ENCODE results near the gene LRMDA. TPM values are rescaled to one million over a fixed set of nuclear protein-coding genes. Genes with fewer than 3 reads are reported as not detected.
"Not testable (repeated sequence)": the region's sequence is repeated elsewhere in the genome, so short reads cannot be mapped to it uniquely, and the experiment has no call there.

The LRMDA gene
- polyA plus RNA-seq, 1 donor from 2014 or later, result not detected

GRCh38 chr10:76523791-76524351 lies 1092.4 kb downstream of the LRMDA start:
- Mint-ChIP-seq H3K36me3 (no peaks in the 10 kb centered on the region), H3K27me3 (no peaks in the 10 kb centered on the region), H3K9me3 (peaks cover 0 to 4% (median 0%) of the 10 kb centered on the region in 3 donors), H3K4me1 (no peaks in the 10 kb centered on the region), H3K27ac (no peak overlapping the region), H3K4me3 (no peak overlapping the region)

DNA sequence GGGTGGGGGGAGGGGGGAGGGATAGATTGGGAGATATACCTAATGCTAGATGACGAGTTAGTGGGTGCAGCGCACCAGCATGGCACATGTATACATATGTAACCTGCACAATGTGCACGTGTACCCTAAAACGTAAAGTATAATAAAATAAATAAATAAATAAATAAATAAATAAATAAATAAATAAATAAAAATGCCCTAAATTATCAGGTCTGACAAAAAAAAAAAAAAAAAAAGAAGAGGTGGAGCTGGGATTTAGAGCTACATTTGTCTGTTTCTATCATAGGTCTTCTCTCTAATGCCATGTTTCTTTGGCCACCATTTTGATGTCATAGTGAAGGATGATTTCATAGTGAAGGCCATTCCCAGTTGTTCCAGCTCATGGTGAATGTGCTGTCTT lies 1095.4 kb downstream of the LRMDA start:
- H3K9me3 Mint-ChIP-seq, result peaks cover 0 to 10% (median 2%) of the 10 kb centered on the region in 3 donors
- H3K27me3 Mint-ChIP-seq, H3K36me3 Mint-ChIP-seq, H3K4me3 Mint-ChIP-seq, H3K27ac Mint-ChIP-seq, H3K4me1 Mint-ChIP-seq: not testable (repeated sequence)

GRCh38 chr10:76540331-76540730 lies 1108.9 kb downstream of the LRMDA start:
- no peaks in the 10 kb centered on the region for H3K27me3 Mint-ChIP-seq
- H3K4me1 Mint-ChIP-seq, result no peaks in the 10 kb centered on the region
- no peak overlapping the region for H3K4me3 Mint-ChIP-seq
- no peak overlapping the region for H3K27ac Mint-ChIP-seq
- no peaks in the 10 kb centered on the region for H3K36me3 Mint-ChIP-seq
- peaks cover 0 to 2% (median 0%) of the 10 kb centered on the region in 3 donors for H3K9me3 Mint-ChIP-seq

DNA sequence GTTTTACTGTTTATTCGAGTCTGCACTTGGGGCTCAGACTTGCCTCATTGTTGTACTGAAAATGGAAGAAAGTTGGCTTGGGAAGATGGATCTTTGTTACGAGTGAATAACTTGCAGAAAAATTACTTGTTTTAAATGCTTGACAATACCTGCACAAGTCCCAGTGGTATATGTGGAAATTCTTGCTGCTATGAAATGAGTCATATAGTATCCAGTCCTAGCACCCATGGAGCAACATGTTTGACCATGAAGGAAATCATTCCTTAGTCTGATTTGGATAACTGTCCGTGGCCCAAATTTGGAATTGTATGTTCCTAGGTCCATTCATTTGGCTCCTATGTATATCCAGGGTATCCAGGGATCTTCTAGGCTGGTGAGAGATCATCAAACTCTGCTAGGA lies 1109.4 kb downstream of the LRMDA start:
- Mint-ChIP-seq H3K9me3 (peaks cover 0 to 2% (median 0%) of the 10 kb centered on the region in 3 donors), H3K27ac (no peak overlapping the region), H3K36me3 (no peaks in the 10 kb centered on the region), H3K4me3 (no peak overlapping the region), H3K4me1 (no peaks in the 10 kb centered on the region), H3K27me3 (no peaks in the 10 kb centered on the region)

GRCh38 chr10:76541852-76542251 lies 1110.4 kb downstream of the LRMDA start:
- Mint-ChIP-seq H3K36me3 (no peaks in the 10 kb centered on the region), H3K27ac (no peak overlapping the region), H3K9me3 (peaks cover 0 to 2% (median 0%) of the 10 kb centered on the region in 3 donors), H3K27me3 (no peaks in the 10 kb centered on the region), H3K4me1 (no peaks in the 10 kb centered on the region), H3K4me3 (no peak overlapping the region)

- Mint-ChIP-seq H3K36me3 (no peaks in the 10 kb centered on the region), H3K4me3 (no peak overlapping the region), H3K27me3 (no peaks in the 10 kb centered on the region)
Observed at GRCh38 chr10:76542307-76542930, 1111.0 kb downstream of the LRMDA start.

GRCh38 chr10:76543655-76544054 lies 1112.2 kb downstream of the LRMDA start:
- H3K36me3 Mint-ChIP-seq, result no peaks in the 10 kb centered on the region
- H3K27ac Mint-ChIP-seq, result no peak overlapping the region
- H3K4me3 Mint-ChIP-seq, result no peak overlapping the region
- H3K27me3 Mint-ChIP-seq, result no peaks in the 10 kb centered on the region
- H3K9me3 Mint-ChIP-seq, result no peaks in the 10 kb centered on the region
- no peaks in the 10 kb centered on the region for H3K4me1 Mint-ChIP-seq

More at GRCh38 chr10:76542307-76542930, 1111.0 kb downstream of the LRMDA start:
- Mint-ChIP-seq H3K27ac (no peak overlapping the region), H3K4me1 (no peaks in the 10 kb centered on the region), H3K9me3 (peaks cover 0 to 2% (median 0%) of the 10 kb centered on the region in 3 donors)

DNA sequence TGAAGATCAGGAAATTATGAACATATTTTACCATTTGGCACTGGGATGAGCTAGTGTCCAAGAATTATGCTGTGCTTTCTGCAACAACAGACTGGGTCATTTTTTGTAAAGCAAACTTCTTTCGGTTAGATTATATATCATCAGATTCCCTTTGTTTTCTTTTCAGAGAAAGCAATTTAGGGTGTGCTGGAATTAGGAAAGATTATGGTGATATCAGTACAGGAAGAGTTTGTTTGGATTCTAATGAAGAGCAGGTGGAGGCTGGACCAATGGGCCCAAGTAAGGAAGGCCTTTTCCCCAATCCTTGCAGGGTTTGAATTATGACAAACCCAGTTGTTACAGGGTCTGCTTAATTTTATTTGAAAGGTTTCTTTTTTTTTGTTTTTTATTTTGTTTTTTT lies 1113.4 kb downstream of the LRMDA start:
- no peaks in the 10 kb centered on the region for H3K27me3 Mint-ChIP-seq
- no peak overlapping the region for H3K27ac Mint-ChIP-seq
- H3K36me3 Mint-ChIP-seq, result no peaks in the 10 kb centered on the region
- H3K4me1 Mint-ChIP-seq, result no peaks in the 10 kb centered on the region
- no peak overlapping the region for H3K4me3 Mint-ChIP-seq
- no peaks in the 10 kb centered on the region for H3K9me3 Mint-ChIP-seq

DNA sequence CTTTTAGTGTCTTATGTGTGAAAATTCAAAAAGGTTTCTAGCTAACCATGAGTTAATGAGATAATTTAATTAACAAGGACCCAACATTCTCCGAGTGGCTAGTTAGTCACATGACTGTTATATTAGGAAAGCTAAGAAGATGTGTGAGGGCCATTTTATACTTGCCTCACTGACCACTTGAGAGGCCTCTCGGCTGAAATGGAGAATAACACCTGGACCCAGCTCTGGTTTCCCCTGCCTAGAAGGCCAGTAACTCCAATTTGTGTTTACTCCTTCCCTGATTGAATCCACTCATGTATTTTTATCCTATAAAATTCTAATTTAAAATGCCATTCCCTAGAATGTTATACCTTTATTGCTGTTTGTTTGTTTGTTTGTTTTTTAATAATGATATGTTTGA lies 1115.0 kb downstream of the LRMDA start:
- H3K27ac Mint-ChIP-seq, result no peak overlapping the region

DNA sequence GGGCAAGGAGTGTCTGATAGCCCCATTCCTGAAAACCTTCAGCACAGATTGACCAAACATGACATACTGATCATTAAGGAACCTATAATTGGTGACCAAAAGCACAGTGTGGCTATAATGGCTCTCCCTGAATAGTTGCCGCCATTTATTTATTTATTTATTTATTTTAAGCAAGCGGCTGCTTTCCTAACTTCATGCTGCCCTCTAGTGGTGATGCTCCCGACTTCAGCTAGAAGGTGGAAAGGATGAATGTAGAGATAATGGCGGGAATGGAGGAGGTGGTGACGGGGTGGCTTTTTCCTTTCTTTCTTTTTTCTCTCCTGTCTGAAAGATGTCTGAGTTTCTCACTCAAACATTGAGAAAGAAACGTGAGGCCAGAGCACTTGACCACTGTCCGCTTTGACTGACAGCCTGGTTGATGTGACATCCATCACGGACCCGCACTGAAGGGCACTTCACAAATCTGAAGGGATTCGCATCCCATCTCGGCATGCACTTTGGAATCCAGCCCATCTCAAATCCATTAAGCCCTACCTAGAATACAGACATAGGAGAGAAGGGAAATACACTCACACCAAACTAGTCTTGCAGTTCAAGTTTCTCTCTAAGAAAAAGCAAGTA lies 1116.0 kb downstream of the LRMDA start:
- Mint-ChIP-seq H3K9me3 (peaks cover 0 to 2% (median 0%) of the 10 kb centered on the region in 3 donors), H3K4me3 (no peak overlapping the region), H3K27ac (no peak overlapping the region), H3K4me1 (peaks cover 0 to 2% (median 0%) of the 10 kb centered on the region in 3 donors), H3K27me3 (no peaks in the 10 kb centered on the region), H3K36me3 (no peaks in the 10 kb centered on the region)

More for the DNA sequence above, 1115.0 kb downstream of the LRMDA start:
- H3K9me3 Mint-ChIP-seq, result peaks cover 0 to 2% (median 0%) of the 10 kb centered on the region in 3 donors
- H3K27me3 Mint-ChIP-seq, result no peaks in the 10 kb centered on the region
- peaks cover 0 to 2% (median 0%) of the 10 kb centered on the region in 3 donors for H3K4me1 Mint-ChIP-seq
- no peaks in the 10 kb centered on the region for H3K36me3 Mint-ChIP-seq
- no peak overlapping the region for H3K4me3 Mint-ChIP-seq

DNA sequence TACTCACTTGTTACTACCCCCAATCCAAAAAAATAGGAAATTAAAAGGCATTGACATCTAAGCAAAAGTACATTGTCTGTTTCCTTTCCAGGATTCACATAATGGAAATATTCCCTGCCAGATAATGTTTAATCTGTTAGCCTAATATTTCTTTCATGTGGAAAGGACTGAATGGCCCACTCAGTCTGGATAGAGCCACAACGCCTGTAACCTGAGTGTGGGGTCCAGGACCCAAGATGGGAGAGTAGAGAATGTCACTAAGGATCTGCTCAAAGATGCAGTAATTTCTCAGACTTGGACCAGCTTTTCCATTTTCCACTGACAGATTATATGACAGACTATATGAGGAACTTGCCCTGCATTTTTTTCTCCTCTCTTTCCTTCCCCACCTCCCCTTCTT lies 1117.3 kb downstream of the LRMDA start:
- no peaks in the 10 kb centered on the region for H3K36me3 Mint-ChIP-seq
- H3K4me1 Mint-ChIP-seq, result peaks cover 0 to 2% (median 0%) of the 10 kb centered on the region in 3 donors
- no peak overlapping the region for H3K4me3 Mint-ChIP-seq
- peaks cover 0 to 2% (median 0%) of the 10 kb centered on the region in 3 donors for H3K9me3 Mint-ChIP-seq
- peaks cover 2% of the 10 kb centered on the region for H3K27me3 Mint-ChIP-seq
- H3K27ac Mint-ChIP-seq, result no peak overlapping the region

GRCh38 chr10:76549171-76549570 lies 1117.7 kb downstream of the LRMDA start:
- no peak overlapping the region for H3K27ac Mint-ChIP-seq
- H3K4me1 Mint-ChIP-seq, result peaks cover 0 to 2% (median 0%) of the 10 kb centered on the region in 3 donors
- H3K27me3 Mint-ChIP-seq, result peaks cover 2% of the 10 kb centered on the region
- H3K9me3 Mint-ChIP-seq, result peaks cover 0 to 2% (median 0%) of the 10 kb centered on the region in 3 donors
- H3K36me3 Mint-ChIP-seq, result no peaks in the 10 kb centered on the region
- no peak overlapping the region for H3K4me3 Mint-ChIP-seq

DNA sequence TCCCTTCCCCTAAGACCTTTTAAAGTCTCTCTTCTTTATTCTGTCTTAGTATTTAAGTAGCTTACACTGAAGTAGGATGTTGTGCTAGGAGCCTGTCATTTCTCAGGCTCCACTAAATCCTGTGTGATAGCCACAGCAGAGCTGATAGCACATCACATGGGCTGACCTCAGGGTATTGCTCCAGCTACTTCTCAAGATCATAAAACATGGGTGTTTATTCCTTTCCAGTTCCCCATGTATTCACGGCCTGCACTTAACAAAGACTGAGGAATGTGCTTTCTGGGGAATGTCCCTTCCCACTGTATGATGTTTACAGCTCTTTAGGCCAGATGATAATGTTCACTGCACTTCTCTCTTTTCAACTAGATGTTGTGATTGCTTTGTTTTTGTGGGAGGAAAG lies 1119.4 kb downstream of the LRMDA start:
- Mint-ChIP-seq H3K9me3 (peaks cover 0 to 2% (median 0%) of the 10 kb centered on the region in 3 donors), H3K4me3 (no peak overlapping the region), H3K27me3 (peaks cover 2% of the 10 kb centered on the region), H3K27ac (no peak overlapping the region), H3K4me1 (peaks cover 0 to 2% (median 0%) of the 10 kb centered on the region in 3 donors), H3K36me3 (no peaks in the 10 kb centered on the region)

DNA sequence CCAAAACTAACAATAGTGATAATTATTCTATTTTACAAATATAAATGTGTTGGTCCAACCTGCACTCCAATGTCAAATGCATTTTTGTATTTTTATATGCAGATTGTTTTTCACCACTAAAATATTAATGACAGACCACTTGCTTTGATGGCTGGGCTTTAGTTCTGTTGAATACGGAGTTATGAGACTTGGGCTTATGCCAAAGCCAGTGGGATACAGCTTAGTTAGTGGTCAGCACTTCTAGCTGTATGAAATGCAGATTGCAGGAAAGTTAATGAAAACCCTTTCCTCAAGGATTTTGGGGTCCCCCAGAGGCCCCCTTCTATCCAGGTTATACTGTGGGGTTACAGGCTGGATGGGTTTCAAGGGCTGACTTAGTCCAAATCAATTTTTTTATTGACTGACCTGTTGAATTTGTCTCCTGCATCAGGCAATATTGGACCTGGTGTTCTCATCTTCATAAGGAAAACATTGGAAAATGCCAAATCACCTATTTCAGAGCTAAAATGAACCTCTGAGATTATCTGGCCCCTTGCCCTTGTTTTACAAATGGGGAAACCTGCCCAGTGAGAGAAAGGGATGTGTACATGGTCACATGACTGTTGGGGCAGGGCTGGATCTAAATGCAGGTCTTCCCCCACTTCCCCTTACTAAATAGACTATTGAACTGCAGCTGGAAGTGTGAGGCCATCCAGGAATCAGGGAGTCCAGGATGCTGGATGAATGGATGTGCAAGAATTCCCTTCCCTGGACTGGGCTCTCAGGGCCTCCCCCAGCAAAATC lies 1120.9 kb downstream of the LRMDA start:
- Mint-ChIP-seq H3K4me1 (peaks cover 0 to 2% (median 0%) of the 10 kb centered on the region in 3 donors), H3K4me3 (no peak overlapping the region), H3K9me3 (peaks cover 0 to 2% (median 0%) of the 10 kb centered on the region in 3 donors)

More for the DNA sequence above, 1120.9 kb downstream of the LRMDA start:
- H3K27me3 Mint-ChIP-seq, result peaks cover 2% of the 10 kb centered on the region
- H3K27ac Mint-ChIP-seq, result no peak overlapping the region
- no peaks in the 10 kb centered on the region for H3K36me3 Mint-ChIP-seq

Measured in IgD-negative memory B cell (primary cell).